ENCODE measurements around the gene IL1RAPL2. TPM values are rescaled to one million over a fixed set of nuclear protein-coding genes. Genes with fewer than 3 reads are reported as not detected.

Gene IL1RAPL2
- total and polyA plus RNA-seq, 2 of the 8 experiments (the other 6 are each of a cell fraction or from before 2014, with no cell fraction given): 0.20 to 1.3 TPM

DNA sequence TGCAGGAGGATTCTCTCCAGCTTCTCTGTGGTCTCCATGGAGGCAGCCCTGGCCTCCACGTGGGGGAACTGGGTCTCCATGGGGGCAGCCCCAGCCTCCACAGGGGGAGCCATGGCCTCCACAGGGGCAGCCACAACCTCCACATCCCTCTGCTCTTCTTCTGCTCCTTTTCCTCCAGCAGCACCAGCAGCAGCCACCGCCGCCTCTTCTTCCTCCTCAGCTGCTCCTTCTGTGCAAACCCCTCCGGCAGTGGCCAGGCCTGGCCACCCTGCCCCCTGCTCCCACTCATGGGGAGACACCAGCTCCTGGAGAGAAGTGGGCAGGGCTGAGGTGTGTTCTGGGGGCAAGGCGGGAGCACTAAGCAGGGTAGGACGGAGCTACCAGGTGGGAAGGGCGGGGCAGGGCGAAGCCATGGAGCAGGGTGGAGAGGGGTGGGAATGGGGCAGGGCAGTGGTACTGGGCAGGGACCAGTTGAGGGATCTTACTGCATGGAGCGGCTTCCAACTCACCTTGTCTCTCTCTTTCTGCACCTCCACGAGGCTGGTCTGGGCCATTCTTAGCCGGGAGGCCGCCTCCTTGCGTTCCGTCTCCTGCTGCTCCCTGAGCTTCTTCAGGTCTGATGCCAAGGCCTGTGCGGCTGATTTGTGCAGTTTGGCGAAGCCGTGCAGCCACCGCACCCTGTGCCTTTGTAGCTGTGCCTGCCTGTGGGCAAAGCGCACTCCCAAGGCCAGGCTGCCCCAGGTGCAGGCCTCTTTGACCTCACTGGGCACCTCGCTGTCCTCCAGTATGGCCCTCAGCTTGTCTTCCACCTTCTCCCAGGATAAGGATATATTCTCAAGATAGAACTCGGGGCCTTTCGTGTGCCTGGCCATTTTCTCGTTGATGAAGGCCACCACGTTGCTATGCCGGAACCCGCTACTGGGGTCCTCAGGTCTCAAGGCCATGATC, 653.7 kb downstream of the IL1RAPL2 start:
- Histone ChIP-seq H4K91ac (replicated peaks; ENCODE audit: insufficient read length, low read length) (no peak overlapping the region), H3K27me3 (replicated peaks in 1 of 4; ENCODE audit: control insufficient read depth in 3 of 4, extremely low read depth in 1 of 4, insufficient read depth in 3 of 4, low read length in 3 of 4) (no peaks in the 10 kb centered on the region), H3K9me3 (ENCODE audit: insufficient read depth in 2 of 2, low read depth in 1 of 2, low read length in 1 of 2) (peaks cover 0 to 7% of the 10 kb centered on the region in 2 experiments; a peak in 1 of 4 replicates), H3K9ac (replicated peaks in 1 of 4; ENCODE audit: extremely low read depth in 1 of 4, low read depth in 3 of 4, low read length in 3 of 4) (no peak overlapping the region), H2AFZ (ENCODE audit: low read length) (no peak overlapping the region), H3K36me3 (ENCODE audit: control insufficient read depth in 2 of 4, insufficient read depth in 4 of 4, low read length in 3 of 4) (no peaks in the 10 kb centered on the region), H2BK120ac (replicated peaks; ENCODE audit: low read depth, low read length) (no peak overlapping the region), H2AK5ac (ENCODE audit: low read depth, low read length) (no peak overlapping the region), H4K8ac (ENCODE audit: extremely low read depth, insufficient read depth, low read length) (no peak overlapping the region; the same call in 1 of the 2 replicates), H2BK12ac (ENCODE audit: low read depth, low read length) (no peak overlapping the region), H3K4ac (replicated peaks; ENCODE audit: insufficient read length, low read depth, low read length) (no peak overlapping the region), H2BK5ac (ENCODE audit: low read depth, low read length) (no peak overlapping the region), H3K79me1 (ENCODE audit: low read depth, low read length) (no peaks in the 10 kb centered on the region), H3K56ac (replicated peaks; ENCODE audit: insufficient read length, low read depth, low read length) (no peak overlapping the region), H3K4me3 (ENCODE audit: extremely low read depth in 1 of 4, insufficient read depth in 2 of 4, low read depth in 3 of 4, low read length in 4 of 4) (no peak overlapping the region), H2BK20ac (ENCODE audit: low read length) (no peak overlapping the region), H3K79me2 (ENCODE audit: control insufficient read depth in 1 of 2, insufficient read depth in 2 of 2, low read length in 2 of 2) (no peaks in the 10 kb centered on the region), H3K23me2 (ENCODE audit: low read depth, low read length) (no peaks in the 10 kb centered on the region), H3K23ac (ENCODE audit: insufficient read length) (no peak overlapping the region), H4K20me1 (replicated peaks in 1 of 2; ENCODE audit: control insufficient read depth in 1 of 2, insufficient read depth in 2 of 2, low read length in 2 of 2) (no peaks in the 10 kb centered on the region), H3K27ac (ENCODE audit: low read depth, low read length) (no peak overlapping the region), H3K4me2 (ENCODE audit: insufficient read depth in 1 of 2, low read depth in 2 of 2, low read length in 2 of 2) (no peak overlapping the region), H4K5ac (ENCODE audit: insufficient read length, low read depth, low read length) (no peak overlapping the region), H3K14ac (ENCODE audit: insufficient read length) (no peak overlapping the region), H2BK15ac (ENCODE audit: low read length) (no peak overlapping the region), H3K18ac (ENCODE audit: extremely low read depth, low read length) (no peak overlapping the region), H3K4me1 (replicated peaks in 1 of 4; ENCODE audit: control insufficient read depth in 3 of 4, insufficient read depth in 4 of 4, low read length in 3 of 4) (no peaks in the 10 kb centered on the region)
- ChIA-PET CTCF (ENCODE audit: partially characterized antibody) (interaction anchor here (0.7 to 0.8 kb wide), 2 partner anchors 30 to 694 kb away, joined by 3 read pairs; no protein-coding TSS in a partner anchor), POLR2A (ENCODE audit: partially characterized antibody) (no interaction called here)
- DNase-seq (ENCODE audit: low read depth in 1 of 2, low spot score in 2 of 2) (no peak), FAIRE-seq (no peak)
- 93% methylated on average over 8 of the region's 26 CpGs; no CpG with 5 or more reads in 1 of the 2 experiments for WGBS, 2 experiments (ENCODE audit: extremely low coverage in 1 of 2, insufficient coverage in 1 of 2, insufficient read length in 1 of 2, insufficient replicate concordance in 2 of 2, low coverage in 1 of 2, low lambda C conversion rate in 2 of 2, missing lambda C conversion rate in 1 of 2)
- TF ChIP-seq BACH1 (IDR thresholded peaks at IDR 0.05; ENCODE audit: low read length): no peak

Data from H1 (cell line).